Mesothelial cell of epicardium (in vitro differentiated cells): ENCODE results near the gene ALG8. TPM values are rescaled to one million over a fixed set of nuclear protein-coding genes. Genes with fewer than 3 reads are reported as not detected.
A peak's percentile ranks its signal among the peaks of the same experiment; 100 is the strongest.
"Not testable (repeated sequence)": the region's sequence is repeated elsewhere in the genome, so short reads cannot be mapped to it uniquely, and the experiment has no call there.

Experiments
- DNase-seq, 2 experiments: peaks; one replicate each; pipeline ENCODE4 v3.0.0; 2021; ENCODE audit warnings: low spot score in 2 of 2; ENCODE audit not compliant: unreplicated experiment in 2 of 2
- H3K27ac Mint-ChIP-seq: 2 replicates; pipeline ENCODE4 v1.8.0; 2021; ENCODE audit warnings: mixed read lengths
- H3K27me3 Mint-ChIP-seq: 2 replicates; pipeline ENCODE4 v1.8.0; 2021; ENCODE audit warnings: low read depth, mixed read lengths
- H3K36me3 Mint-ChIP-seq: 2 replicates; pipeline ENCODE4 v1.8.0; 2021; ENCODE audit warnings: mixed read lengths
- H3K4me1 Mint-ChIP-seq: 2 replicates; pipeline ENCODE4 v1.8.0; 2021; ENCODE audit warnings: mixed read lengths
- H3K4me3 Mint-ChIP-seq: 2 replicates; pipeline ENCODE4 v1.8.0; 2021; ENCODE audit warnings: mild to moderate bottlenecking, moderate library complexity, mixed read lengths
- H3K9me3 Mint-ChIP-seq: 2 replicates; pipeline ENCODE4 v1.8.0; 2021; ENCODE audit warnings: mixed read lengths
- total RNA-seq: library from RNA; stranded (reverse); gene quantifications from 3 replicates; pipeline ENCODE4 v1.2.1, GENCODE V29; 2021
- TF ChIP-seq, protein P1 (sequence below): fragments of 200-600 bp; sonication (generic); IDR thresholded peaks from one replicate; pipeline ENCODE4 v1.5.0; 2021; ENCODE audit warnings: antibody characterized with exemption; ENCODE audit not compliant: unreplicated experiment

The ALG8 gene
- total RNA-seq, 1 donor from 2014 or later: 63.0 TPM

GRCh38 chr11:78079232-78080083 is 60.0 kb downstream of the ALG8 start, which contains the start of gene NDUFC2:
NDUFC2 (minus strand) TSS chr11:78079862; CDS start chr11:78079744, 118 bp downstream.
- TF ChIP-seq, protein P1, sequence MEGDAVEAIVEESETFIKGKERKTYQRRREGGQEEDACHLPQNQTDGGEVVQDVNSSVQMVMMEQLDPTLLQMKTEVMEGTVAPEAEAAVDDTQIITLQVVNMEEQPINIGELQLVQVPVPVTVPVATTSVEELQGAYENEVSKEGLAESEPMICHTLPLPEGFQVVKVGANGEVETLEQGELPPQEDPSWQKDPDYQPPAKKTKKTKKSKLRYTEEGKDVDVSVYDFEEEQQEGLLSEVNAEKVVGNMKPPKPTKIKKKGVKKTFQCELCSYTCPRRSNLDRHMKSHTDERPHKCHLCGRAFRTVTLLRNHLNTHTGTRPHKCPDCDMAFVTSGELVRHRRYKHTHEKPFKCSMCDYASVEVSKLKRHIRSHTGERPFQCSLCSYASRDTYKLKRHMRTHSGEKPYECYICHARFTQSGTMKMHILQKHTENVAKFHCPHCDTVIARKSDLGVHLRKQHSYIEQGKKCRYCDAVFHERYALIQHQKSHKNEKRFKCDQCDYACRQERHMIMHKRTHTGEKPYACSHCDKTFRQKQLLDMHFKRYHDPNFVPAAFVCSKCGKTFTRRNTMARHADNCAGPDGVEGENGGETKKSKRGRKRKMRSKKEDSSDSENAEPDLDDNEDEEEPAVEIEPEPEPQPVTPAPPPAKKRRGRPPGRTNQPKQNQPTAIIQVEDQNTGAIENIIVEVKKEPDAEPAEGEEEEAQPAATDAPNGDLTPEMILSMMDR: no peak
- Mint-ChIP-seq H3K4me1 (peaks cover 28% of the 10 kb centered on the region), H3K36me3 (peaks cover 6% of the 10 kb centered on the region), H3K4me3 (peak within 1 kb of the TSS; percentile 92), H3K27me3 (peaks cover 6% of the 10 kb centered on the region), H3K9me3 (no peaks in the 10 kb centered on the region), H3K27ac (peak within 1 kb of the TSS; percentile 97)
- DNase-seq: peak; percentile 48 to 73

- Mint-ChIP-seq H3K4me3 (peak overlapping the region; percentile 92), H3K36me3 (peaks cover 6% of the 10 kb centered on the region)
These were observed 60.9 kb downstream of the ALG8 start for GRCh38 chr11:78078218-78079167.

DNA sequence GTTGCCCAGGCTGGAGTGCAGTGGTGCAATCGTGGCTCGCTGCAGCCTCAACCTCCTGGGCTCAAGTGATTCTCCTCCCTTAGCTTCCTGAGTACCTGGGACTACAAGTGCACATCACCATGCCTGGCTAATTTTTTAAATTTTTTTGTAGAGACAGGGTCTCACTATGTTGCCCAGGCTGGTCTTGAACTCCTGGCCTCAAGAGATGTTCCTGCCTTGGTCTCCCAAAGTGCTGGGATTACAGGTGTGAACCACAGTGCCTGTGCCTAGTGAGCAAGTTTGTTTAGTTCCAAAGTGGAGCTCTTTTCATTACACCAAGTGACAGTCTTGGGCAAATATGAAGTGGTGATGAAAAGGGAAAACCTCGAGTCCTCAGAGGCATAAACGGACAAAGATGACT is 61.8 kb downstream of the ALG8 start:
- H3K27me3 Mint-ChIP-seq, DNase-seq, H3K36me3 Mint-ChIP-seq, H3K9me3 Mint-ChIP-seq: not testable (repeated sequence)
- Mint-ChIP-seq H3K27ac (peak overlapping the region; percentile 63), H3K4me1 (peaks cover 28% of the 10 kb centered on the region), H3K4me3 (peak overlapping the region; percentile 92)

More at GRCh38 chr11:78078218-78079167, 60.9 kb downstream of the ALG8 start:
- peaks cover 28% of the 10 kb centered on the region for H3K4me1 Mint-ChIP-seq
- peak overlapping the region; percentile 97 for H3K27ac Mint-ChIP-seq
- no peak for DNase-seq
- H3K9me3 Mint-ChIP-seq: no peaks in the 10 kb centered on the region
- H3K27me3 Mint-ChIP-seq: peaks cover 6% of the 10 kb centered on the region
- TF ChIP-seq, protein P1: no peak

- H3K27me3 Mint-ChIP-seq: peaks cover 2% of the 10 kb centered on the region
- TF ChIP-seq, protein P1: no peak
- peaks cover 14% of the 10 kb centered on the region for H3K36me3 Mint-ChIP-seq
- no peak for DNase-seq
- H3K4me1 Mint-ChIP-seq: peaks cover 28% of the 10 kb centered on the region
- H3K27ac Mint-ChIP-seq: peak overlapping the region; percentile 0
- no peaks in the 10 kb centered on the region for H3K9me3 Mint-ChIP-seq
- H3K4me3 Mint-ChIP-seq: peak overlapping the region; percentile 0
These were observed 62.6 kb downstream of the ALG8 start for GRCh38 chr11:78076733-78077403.

DNA sequence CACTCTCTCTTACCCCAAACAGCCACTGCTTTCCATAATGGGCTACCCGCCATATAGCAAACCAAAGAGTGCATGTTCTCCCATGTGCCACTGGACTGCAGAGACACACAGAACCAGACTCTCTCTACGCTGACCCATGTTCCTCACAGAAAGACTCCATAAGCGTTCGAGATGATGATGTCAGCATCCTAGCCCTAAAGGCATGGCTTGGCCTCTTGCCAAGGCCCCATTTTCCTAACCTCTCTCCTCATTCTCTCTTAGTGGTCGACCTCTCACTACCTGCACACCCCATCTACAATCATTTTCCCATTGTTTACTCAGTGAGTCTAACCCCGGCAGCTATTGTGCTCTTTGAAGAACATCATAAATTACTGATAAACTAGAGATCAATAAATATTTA is 64.7 kb downstream of the ALG8 start:
- Mint-ChIP-seq H3K36me3 (peaks cover 23% of the 10 kb centered on the region), H3K4me3 (no peak overlapping the region), H3K4me1 (peaks cover 29% of the 10 kb centered on the region), H3K27me3 (no peaks in the 10 kb centered on the region), H3K9me3 (no peaks in the 10 kb centered on the region), H3K27ac (peak overlapping the region; percentile 13)
- no peak for DNase-seq
- TF ChIP-seq, protein P1: no peak
